ENCODE results near the gene NPFFR2. TPM values are rescaled to one million over a fixed set of nuclear protein-coding genes. Genes with fewer than 3 reads are reported as not detected.

NPFFR2 gene
- total and polyA plus RNA-seq, 9 of the 15 experiments (the other 6 are each of a cell fraction or from before 2014, with no cell fraction given), result 0.15 to 0.98 (median 0.48) TPM

GRCh38 chr4:72118017-72118416, 86.2 kb downstream of the NPFFR2 start:
- Histone ChIP-seq H3K79me2 (ENCODE audit: control insufficient read depth, insufficient read depth, low read length) (no peaks in the 10 kb centered on the region), H4K20me1 (replicated peaks; ENCODE audit: control insufficient read depth, insufficient read depth, low read length) (no peaks in the 10 kb centered on the region), H3K4me2 (ENCODE audit: insufficient read depth, low read length) (no peak overlapping the region), H3K27ac (ENCODE audit: extremely low read depth, low read depth, low read length) (no peak overlapping the region), H3K9me1 (ENCODE audit: control insufficient read depth, insufficient read depth, low read length) (no peaks in the 10 kb centered on the region), H3K27me3 (ENCODE audit: control insufficient read depth in 2 of 2, insufficient read depth in 2 of 2, low read length in 2 of 2) (no peaks in the 10 kb centered on the region), H3K4me3 (no peak overlapping the region), H3K4me1 (replicated peaks in 1 of 2; ENCODE audit: control insufficient read depth in 2 of 2, insufficient read depth in 2 of 2, low read length in 2 of 2) (no peaks in the 10 kb centered on the region), H3K36me3 (ENCODE audit: control insufficient read depth, insufficient read depth, low read length) (no peaks in the 10 kb centered on the region), H2AFZ (ENCODE audit: low read depth, low read length) (no peak overlapping the region), H3K9me3 (replicated peaks; ENCODE audit: control insufficient read depth, insufficient read depth, low read depth, low read length) (no peaks in the 10 kb centered on the region), H3K9ac (ENCODE audit: insufficient read depth in 1 of 2, low read depth in 2 of 2, low read length in 2 of 2) (no peak overlapping the region)
- DNase-seq (ENCODE audit: extremely low read depth in 1 of 4, low spot score in 3 of 4) (no peak), ATAC-seq (no peak), FAIRE-seq (no peak)
- ChIA-PET POLR2A (no interaction called here), CTCF (ENCODE audit: low intra/inter-chr PET ratio) (no interaction called here)
- 0% methylated on average over 3 of the region's 3 CpGs for WGBS (ENCODE audit: insufficient coverage, low coverage, missing lambda C conversion rate)
- intact Hi-C loops (cut with micrococcal nuclease) (no loop called here), in situ Hi-C loops (cut with MboI) (no loop called here)
- BruUV-seq (replicated peaks), result no TSS peak
- TF ChIP-seq KLF6 (CRISPR knock-in tag; IDR thresholded peaks at IDR 0.05; ENCODE audit: borderline replicate concordance) (no peak), RAD21 (CRISPR knock-in tag; conservative IDR thresholded peaks at IDR 0.05 in 1 of 2, IDR thresholded peaks at IDR 0.05 in 1 of 2) (no peak), MBD2 (IDR thresholded peaks at IDR 0.05; ENCODE audit: borderline replicate concordance, low read depth) (no peak), SPI1 (IDR thresholded peaks at IDR 0.05; ENCODE audit: borderline replicate concordance, low read depth, low read length) (peak; percentile 45; the same call in 1 of the 2 replicates)

DNA sequence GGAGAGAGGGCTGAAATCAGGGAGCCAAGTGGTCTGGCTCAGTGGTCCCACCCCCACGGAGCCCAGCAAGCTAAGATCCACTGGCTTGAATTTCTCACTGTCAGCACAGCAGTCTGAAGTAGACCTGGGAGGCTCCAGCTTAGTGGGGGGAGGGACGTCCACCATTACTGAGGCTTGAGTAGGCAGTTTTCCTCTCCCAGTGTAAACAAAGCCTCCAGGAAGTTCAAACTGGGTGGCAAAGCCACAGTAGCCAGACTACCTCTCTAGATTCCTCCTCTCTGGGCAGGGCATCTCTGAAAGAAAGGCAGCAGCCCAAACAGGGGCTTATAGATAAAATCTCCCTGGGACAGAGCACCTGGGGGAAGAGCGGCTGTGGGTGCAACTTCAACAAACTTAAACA, 88.1 kb downstream of the NPFFR2 start:
- BruUV-seq (replicated peaks), result no TSS peak
- no peak for TF ChIP-seq XRCC5 (IDR thresholded peaks at IDR 0.05; ENCODE audit: low read depth, low read length)
- TF ChIP-seq RERE (CRISPR knock-in tag; IDR thresholded peaks at IDR 0.05; ENCODE audit: borderline replicate concordance), result no peak
- TF ChIP-seq EZH2 (IDR thresholded peaks at IDR 0.05; ENCODE audit: borderline replicate concordance, low read depth, low read length), result no peak
- no peak for TF ChIP-seq CHD1 (IDR thresholded peaks at IDR 0.05; ENCODE audit: low read length)
- Histone ChIP-seq H3K9me3 (replicated peaks; ENCODE audit: control insufficient read depth, insufficient read depth, low read depth, low read length) (no peaks in the 10 kb centered on the region), H3K9ac (ENCODE audit: insufficient read depth in 1 of 2, low read depth in 2 of 2, low read length in 2 of 2) (no peak overlapping the region), H3K4me3 (no peak overlapping the region), H3K79me2 (ENCODE audit: control insufficient read depth, insufficient read depth, low read length) (no peaks in the 10 kb centered on the region), H3K36me3 (ENCODE audit: control insufficient read depth, insufficient read depth, low read length) (no peaks in the 10 kb centered on the region), H3K27me3 (ENCODE audit: control insufficient read depth in 2 of 2, insufficient read depth in 2 of 2, low read length in 2 of 2) (no peaks in the 10 kb centered on the region), H3K27ac (ENCODE audit: extremely low read depth, low read depth, low read length) (no peak overlapping the region), H3K4me2 (ENCODE audit: insufficient read depth, low read length) (no peak overlapping the region), H3K4me1 (replicated peaks in 1 of 2; ENCODE audit: control insufficient read depth in 2 of 2, insufficient read depth in 2 of 2, low read length in 2 of 2) (no peaks in the 10 kb centered on the region), H4K20me1 (replicated peaks; ENCODE audit: control insufficient read depth, insufficient read depth, low read length) (no peaks in the 10 kb centered on the region), H2AFZ (ENCODE audit: low read depth, low read length) (no peak overlapping the region), H3K9me1 (ENCODE audit: control insufficient read depth, insufficient read depth, low read length) (no peaks in the 10 kb centered on the region)
- DNase-seq (ENCODE audit: extremely low read depth in 1 of 4, low spot score in 3 of 4) (no peak), FAIRE-seq (no peak), ATAC-seq (no peak)
- intact Hi-C loops (cut with micrococcal nuclease), result no loop called here
- ChIA-PET CTCF (ENCODE audit: low intra/inter-chr PET ratio) (no interaction called here), POLR2A (no interaction called here)
- 0% methylated on average over 3 of the region's 3 CpGs for WGBS (ENCODE audit: insufficient coverage, low coverage, missing lambda C conversion rate)
- in situ Hi-C loops (cut with MboI), result no loop called here
